Breast epithelium (tissue), 3 donors: Measurements from ENCODE around the gene MIOS.

Experiments
- POLR2AphosphoS5 ChIP-seq, 3 donors: sonication (generic); formaldehyde crosslinking; IDR thresholded peaks; one replicate each; pipeline ENCODE4 v1.6.1; 2017; ENCODE audit warnings: antibody characterized with exemption in 3 of 3
- TF ChIP-seq, protein P1 (sequence below), 3 donors: fragments of 450-650 bp; IDR thresholded peaks; one replicate each; pipeline ENCODE4 v1.5.1; 2016 to 2017; ENCODE audit warnings: antibody characterized with exemption in 3 of 3, mild to moderate bottlenecking in 3 of 3, moderate library complexity in 3 of 3

- no peak for TF ChIP-seq POLR2AphosphoS5 (IDR thresholded peaks at IDR 0.05)
- TF ChIP-seq, protein P1, sequence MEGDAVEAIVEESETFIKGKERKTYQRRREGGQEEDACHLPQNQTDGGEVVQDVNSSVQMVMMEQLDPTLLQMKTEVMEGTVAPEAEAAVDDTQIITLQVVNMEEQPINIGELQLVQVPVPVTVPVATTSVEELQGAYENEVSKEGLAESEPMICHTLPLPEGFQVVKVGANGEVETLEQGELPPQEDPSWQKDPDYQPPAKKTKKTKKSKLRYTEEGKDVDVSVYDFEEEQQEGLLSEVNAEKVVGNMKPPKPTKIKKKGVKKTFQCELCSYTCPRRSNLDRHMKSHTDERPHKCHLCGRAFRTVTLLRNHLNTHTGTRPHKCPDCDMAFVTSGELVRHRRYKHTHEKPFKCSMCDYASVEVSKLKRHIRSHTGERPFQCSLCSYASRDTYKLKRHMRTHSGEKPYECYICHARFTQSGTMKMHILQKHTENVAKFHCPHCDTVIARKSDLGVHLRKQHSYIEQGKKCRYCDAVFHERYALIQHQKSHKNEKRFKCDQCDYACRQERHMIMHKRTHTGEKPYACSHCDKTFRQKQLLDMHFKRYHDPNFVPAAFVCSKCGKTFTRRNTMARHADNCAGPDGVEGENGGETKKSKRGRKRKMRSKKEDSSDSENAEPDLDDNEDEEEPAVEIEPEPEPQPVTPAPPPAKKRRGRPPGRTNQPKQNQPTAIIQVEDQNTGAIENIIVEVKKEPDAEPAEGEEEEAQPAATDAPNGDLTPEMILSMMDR (IDR thresholded peaks at IDR 0.05): no peak
These were observed 27.0 kb upstream of the MIOS start for GRCh38 chr7:7539711-7540110.
